ENCODE data around the gene TOM1.
A peak's percentile ranks its signal among the peaks of the same experiment; 100 is the strongest.

TOM1 gene

DNA sequence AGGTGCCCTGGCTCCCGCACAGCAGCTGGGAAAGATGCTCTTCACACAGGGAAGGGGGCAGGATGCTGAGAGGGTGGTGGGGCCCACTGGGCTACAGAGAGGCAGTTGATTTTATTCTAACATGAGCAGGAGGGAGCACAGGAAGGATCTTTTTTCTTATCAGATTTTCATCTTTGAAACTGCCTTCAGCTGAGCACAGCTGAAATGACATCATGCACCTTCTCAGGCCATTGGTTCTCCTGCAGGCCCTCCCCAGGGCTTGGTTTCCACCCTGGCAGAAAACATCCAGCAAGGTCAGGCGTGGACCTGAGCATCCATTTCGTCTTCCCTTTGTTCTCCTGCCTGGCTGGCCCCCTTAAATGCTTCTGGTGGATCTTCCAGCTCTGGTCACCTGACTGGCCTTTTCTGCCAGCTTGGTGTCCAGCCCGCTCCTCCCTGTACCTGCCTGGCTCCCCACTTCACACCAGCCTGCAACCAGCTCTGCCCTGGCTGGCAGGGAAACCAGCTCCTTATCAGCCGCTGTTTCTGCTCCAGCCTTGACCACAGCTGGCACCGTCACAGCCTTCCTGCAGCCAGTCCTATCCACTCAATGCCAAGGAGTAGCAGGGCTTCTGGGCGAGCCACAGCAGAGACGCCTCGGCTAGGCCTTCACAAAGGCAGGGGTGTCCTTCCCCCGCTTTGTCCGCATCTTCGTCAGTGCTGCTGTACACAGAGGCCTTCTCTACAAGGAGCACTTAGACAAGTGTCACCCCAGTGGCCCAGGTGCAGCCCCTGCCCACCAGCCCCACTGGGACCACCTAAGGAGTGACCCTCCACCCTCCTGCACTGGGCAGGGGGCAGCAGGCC is 36.5 kb downstream of the TOM1 start:
- Mint-ChIP-seq H3K9me3 (no peaks in the 10 kb centered on the region), H3K36me3 (ENCODE audit: low read depth) (peaks cover 20% of the 10 kb centered on the region)

DNA sequence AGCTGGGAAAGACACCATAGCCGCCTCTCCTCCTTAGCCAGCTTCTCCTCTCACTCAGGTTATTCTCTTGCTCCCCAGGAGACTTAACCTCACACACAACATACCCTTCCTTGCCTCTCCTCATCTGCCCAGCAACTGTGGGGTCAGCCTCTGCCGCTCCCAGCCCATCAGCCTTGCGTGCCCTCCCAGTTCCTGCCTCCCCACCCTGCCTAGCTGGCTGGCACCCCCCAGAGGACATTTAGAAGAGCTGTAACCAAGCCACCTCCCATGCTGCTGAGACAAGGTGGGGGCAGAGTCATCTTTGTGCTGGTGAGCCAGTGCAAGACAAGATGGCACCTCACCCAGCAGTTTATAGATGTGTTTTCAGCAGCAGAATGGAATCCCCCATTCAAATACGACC is 38.2 kb downstream of the TOM1 start:
- peaks cover 16% of the 10 kb centered on the region for H3K36me3 Mint-ChIP-seq (ENCODE audit: low read depth)
- no peaks in the 10 kb centered on the region for H3K9me3 Mint-ChIP-seq
- peak overlapping the region; percentile 49 for H3K27ac Mint-ChIP-seq
- no peak overlapping the region for H3K4me3 Mint-ChIP-seq
- peaks cover 25% of the 10 kb centered on the region for H3K4me1 Mint-ChIP-seq (ENCODE audit: low read depth)
- H3K27me3 Mint-ChIP-seq (ENCODE audit: low read depth): no peaks in the 10 kb centered on the region
- no peak for DNase-seq (ENCODE audit: low spot score)

More for the DNA sequence above, 36.5 kb downstream of the TOM1 start:
- Mint-ChIP-seq H3K27me3 (ENCODE audit: low read depth) (no peaks in the 10 kb centered on the region), H3K4me3 (peak overlapping the region; percentile 72), H3K27ac (peak overlapping the region; percentile 93), H3K4me1 (ENCODE audit: low read depth) (peaks cover 28% of the 10 kb centered on the region)
- DNase-seq (ENCODE audit: low spot score): no peak

DNA sequence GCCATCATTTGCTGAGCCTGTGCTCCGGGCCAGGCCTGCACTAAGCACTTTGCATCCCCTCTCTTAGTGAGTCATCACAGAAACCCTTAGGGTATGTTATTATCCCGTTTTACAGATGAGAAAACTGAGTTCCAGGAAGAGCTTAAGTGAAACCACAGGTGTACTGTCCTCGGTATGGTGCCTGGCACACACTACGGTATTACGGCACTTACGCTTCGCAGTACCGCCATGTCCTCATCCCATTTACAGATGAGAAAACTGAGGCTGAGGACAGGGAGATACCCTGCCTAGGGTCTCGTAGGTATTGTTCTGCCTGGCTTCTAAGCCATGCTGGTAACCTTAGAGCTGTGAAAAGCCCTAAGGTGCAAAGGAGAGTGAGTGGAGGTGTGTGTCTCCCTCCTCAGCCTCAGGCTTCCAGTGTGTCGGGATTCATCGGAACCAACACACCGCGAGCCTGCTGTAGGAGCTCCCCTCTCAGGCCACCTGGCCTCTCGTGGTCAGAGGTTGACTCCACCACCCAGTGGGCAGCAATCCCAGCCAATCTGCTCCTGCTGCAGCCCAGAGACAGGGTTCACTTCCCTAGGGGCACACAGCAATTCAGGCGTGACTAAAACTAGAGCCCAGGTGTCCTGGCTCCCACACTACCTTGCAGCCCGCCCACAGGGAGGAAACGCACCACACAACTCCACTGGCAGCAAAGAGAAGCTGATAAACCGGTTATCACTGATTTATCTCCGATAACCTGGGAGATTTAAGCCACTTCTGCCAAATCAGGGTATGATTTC is 41.6 kb downstream of the TOM1 start:
- H3K27me3 Mint-ChIP-seq (ENCODE audit: low read depth): no peaks in the 10 kb centered on the region
- DNase-seq (ENCODE audit: low spot score): no peak
- peaks cover 12% of the 10 kb centered on the region for H3K36me3 Mint-ChIP-seq (ENCODE audit: low read depth)
- no peaks in the 10 kb centered on the region for H3K9me3 Mint-ChIP-seq
- peaks cover 2% of the 10 kb centered on the region for H3K4me1 Mint-ChIP-seq (ENCODE audit: low read depth)
- H3K27ac Mint-ChIP-seq: no peak overlapping the region
- no peak overlapping the region for H3K4me3 Mint-ChIP-seq

DNA sequence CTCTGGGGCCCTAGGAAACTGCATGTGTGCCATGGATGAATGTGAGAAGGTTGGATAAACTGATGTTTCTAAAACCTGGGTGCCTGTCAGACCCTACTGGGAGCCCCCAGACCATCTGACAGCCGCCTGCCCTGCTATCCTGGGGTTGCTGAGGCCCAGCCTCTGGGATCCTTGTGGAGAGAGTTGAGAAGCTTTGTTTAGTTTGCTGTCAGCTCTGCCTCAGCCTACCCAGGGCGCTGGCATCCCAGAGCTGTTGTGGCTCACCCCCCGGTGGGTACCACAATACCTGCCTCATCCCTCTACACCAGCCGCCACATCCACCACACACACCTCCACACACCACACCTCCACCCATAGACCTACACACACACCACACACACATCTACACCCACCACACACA is 42.7 kb downstream of the TOM1 start:
- no peak for DNase-seq (ENCODE audit: low spot score)
- Mint-ChIP-seq H3K27ac (no peak overlapping the region), H3K4me3 (no peak overlapping the region), H3K9me3 (no peaks in the 10 kb centered on the region), H3K27me3 (ENCODE audit: low read depth) (no peaks in the 10 kb centered on the region), H3K4me1 (ENCODE audit: low read depth) (no peaks in the 10 kb centered on the region), H3K36me3 (ENCODE audit: low read depth) (peaks cover 12% of the 10 kb centered on the region)

DNA sequence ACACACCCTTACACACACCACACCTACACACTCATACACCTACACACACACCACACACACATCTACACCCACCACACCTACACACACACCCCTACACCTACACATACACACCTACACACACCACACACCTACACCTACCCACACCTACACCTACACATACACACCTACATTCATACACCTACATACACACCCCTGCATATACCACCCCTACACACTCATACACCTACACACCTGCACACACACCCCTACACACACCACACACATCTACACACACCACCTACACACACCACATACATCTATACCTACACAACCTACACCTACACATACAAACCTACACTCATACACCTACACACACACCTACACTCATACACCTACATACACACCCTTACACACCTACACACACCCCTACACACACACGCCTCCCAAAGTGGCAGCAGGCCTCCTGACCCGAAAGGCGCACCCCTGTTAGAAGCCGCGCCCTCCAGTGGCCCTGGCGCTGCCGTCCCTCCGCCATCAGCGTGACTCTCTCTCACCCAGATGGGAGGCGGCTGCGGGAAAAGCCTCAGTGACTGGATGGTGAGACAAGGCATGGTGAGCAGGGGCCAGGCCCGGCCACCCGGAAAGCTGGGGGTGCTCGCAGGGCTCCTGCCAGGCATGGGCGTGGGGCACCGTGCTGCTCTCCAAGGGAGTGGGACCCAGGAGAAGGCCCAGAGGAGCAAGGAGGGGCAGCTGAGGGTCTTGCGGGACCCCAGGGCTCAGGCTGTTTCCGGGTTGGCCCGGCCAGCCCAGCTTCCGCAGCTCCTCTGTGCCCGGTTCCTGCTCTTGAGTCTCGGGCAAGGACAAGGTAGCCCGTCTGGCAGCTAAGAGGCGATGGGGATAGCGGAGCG is 44.2 kb downstream of the TOM1 start:
- Mint-ChIP-seq H3K36me3 (ENCODE audit: low read depth) (peaks cover 6% of the 10 kb centered on the region), H3K9me3 (no peaks in the 10 kb centered on the region), H3K27ac (no peak overlapping the region), H3K4me1 (ENCODE audit: low read depth) (no peaks in the 10 kb centered on the region), H3K27me3 (ENCODE audit: low read depth) (no peaks in the 10 kb centered on the region), H3K4me3 (no peak overlapping the region)
- DNase-seq (ENCODE audit: low spot score): no peak

DNA sequence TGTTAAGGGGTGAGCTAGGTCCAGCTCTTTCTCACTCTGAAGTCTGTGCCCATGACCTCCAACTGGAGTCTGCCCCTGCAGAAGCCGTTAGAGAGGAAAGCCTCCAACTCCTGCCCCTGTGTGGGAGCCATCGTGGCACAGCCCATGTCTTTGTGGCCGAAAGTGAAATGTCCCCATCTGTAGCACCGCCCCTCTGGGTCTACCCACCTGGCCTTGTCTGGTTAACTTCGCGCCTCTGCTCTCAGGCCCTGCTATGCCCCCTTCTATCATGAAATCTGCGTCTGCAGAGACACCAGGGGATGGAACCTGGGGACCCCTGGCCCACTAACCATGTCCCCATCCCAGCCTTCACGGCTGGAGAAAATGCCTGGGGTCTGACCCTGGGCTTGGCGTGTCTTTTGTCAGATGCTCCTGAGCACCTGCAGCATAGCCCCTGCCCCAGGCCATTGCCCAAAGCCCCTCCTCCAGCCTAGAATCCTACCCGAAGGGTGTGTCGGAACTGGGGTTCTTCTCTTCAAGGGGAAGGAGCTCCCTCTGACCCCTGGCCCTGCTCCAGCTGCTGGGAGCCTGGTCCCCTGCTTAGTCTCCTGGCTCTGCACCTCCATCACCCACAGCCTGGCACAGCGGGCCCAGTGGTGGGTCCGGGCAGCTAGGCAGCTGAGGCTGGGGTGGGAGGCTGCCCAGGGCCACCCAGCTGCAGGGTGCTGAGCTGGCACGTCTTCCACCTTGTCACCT is 45.4 kb downstream of the TOM1 start:
- DNase-seq (ENCODE audit: low spot score): no peak
- H3K27ac Mint-ChIP-seq: no peak overlapping the region
- no peaks in the 10 kb centered on the region for H3K27me3 Mint-ChIP-seq (ENCODE audit: low read depth)
- H3K36me3 Mint-ChIP-seq (ENCODE audit: low read depth): peaks cover 3% of the 10 kb centered on the region
- H3K9me3 Mint-ChIP-seq: no peaks in the 10 kb centered on the region
- H3K4me3 Mint-ChIP-seq: no peak overlapping the region
- no peaks in the 10 kb centered on the region for H3K4me1 Mint-ChIP-seq (ENCODE audit: low read depth)

DNA sequence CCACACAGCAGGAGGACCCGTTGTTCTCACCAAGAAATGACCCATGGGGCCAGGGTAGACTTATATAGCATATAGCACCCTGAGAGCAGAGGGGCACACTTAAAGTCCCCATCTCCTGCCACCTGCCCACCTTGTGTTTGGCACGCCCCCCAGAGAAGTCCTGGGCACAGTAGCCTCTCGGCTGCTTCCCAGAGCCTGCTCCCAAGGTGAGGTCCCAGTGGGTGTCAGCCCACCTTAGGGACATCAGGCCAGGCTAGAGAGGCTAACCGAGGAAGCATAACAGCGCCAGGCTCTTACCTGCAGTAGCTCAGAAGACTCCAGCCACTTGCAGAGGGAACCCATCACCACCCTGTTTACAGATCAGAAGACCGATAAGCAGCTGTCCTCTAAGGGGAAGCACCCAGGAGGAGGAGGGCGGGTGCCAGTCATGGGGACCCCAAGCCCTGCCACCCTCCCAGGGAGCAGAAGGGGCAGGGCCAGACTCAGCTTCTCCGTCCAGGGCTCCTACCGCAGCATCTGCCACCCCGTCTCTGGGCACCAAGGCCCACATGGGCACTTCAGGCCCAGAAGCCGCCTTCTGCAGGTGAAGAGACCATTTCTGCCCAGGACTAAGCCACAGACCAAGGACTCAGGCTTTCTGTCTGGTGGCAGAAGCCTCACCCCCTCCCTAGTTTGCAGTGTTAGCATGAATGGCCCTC is 46.3 kb downstream of the TOM1 start:
- Mint-ChIP-seq H3K27ac (no peak overlapping the region), H3K36me3 (ENCODE audit: low read depth) (peaks cover under 1% of the 10 kb centered on the region), H3K4me3 (no peak overlapping the region), H3K27me3 (ENCODE audit: low read depth) (no peaks in the 10 kb centered on the region), H3K4me1 (ENCODE audit: low read depth) (peaks cover 2% of the 10 kb centered on the region), H3K9me3 (no peaks in the 10 kb centered on the region)
- no peak for DNase-seq (ENCODE audit: low spot score)

DNA sequence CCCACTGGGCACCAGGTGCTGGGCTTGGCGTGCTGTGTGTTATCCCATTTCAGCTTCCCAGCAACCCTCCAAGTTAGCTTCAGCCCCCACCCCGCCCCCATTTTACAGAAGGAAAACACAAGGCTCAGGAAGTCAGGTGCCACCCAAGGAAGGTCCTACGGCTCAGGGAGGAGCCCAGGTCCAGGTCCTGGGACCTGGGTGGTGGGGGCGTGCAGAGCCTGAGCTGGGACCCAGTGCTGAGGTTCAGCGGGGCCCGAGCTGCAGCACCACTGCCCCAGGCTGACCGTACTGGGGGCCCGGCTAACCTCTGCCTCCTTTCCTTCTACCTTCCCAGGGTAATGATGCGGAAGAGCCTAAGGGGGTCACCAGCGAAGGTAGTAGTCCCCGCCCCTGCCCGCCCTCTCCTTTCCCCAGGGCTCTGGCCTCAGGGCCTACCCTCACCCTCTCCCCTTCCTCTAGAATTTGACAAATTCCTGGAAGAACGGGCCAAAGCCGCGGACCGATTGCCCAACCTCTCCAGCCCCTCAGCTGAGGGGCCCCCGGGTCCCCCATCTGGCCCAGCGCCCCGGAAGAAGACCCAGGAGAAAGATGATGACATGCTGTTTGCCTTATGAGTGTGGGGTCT is 47.0 kb downstream of the TOM1 start:
- peaks cover 9% of the 10 kb centered on the region for H3K4me1 Mint-ChIP-seq (ENCODE audit: low read depth)
- H3K27me3 Mint-ChIP-seq (ENCODE audit: low read depth): peaks cover 6% of the 10 kb centered on the region
- H3K36me3 Mint-ChIP-seq (ENCODE audit: low read depth): no peaks in the 10 kb centered on the region
- H3K4me3 Mint-ChIP-seq: no peak overlapping the region
- no peak overlapping the region for H3K27ac Mint-ChIP-seq
- no peak for DNase-seq (ENCODE audit: low spot score)
- no peaks in the 10 kb centered on the region for H3K9me3 Mint-ChIP-seq

DNA sequence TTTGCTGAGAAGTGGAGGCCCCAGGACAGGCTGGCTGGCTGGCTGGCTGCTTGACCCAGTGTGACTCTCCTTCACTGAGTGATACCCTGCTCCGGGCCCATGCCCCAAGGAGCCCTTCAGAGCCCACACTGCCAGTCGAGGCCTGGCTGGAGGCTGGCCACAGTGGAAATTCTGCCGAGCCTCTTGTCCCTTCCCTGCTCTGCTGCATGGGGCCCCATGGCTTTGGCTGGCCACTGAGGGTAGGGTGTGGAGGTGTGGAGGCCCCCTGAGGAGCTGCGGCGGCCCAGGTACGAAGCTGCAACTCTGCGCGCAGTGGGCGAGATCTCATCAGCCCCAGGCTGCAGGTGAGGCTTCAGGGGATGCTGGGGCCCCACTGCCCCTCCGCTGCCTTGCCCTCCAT is 47.8 kb downstream of the TOM1 start:
- H3K4me1 Mint-ChIP-seq (ENCODE audit: low read depth): peaks cover 15% of the 10 kb centered on the region
- no peaks in the 10 kb centered on the region for H3K9me3 Mint-ChIP-seq
- no peak for DNase-seq (ENCODE audit: low spot score)
- H3K4me3 Mint-ChIP-seq: no peak overlapping the region
- H3K27ac Mint-ChIP-seq: no peak overlapping the region
- no peaks in the 10 kb centered on the region for H3K36me3 Mint-ChIP-seq (ENCODE audit: low read depth)
- peaks cover 6% of the 10 kb centered on the region for H3K27me3 Mint-ChIP-seq (ENCODE audit: low read depth)

DNA sequence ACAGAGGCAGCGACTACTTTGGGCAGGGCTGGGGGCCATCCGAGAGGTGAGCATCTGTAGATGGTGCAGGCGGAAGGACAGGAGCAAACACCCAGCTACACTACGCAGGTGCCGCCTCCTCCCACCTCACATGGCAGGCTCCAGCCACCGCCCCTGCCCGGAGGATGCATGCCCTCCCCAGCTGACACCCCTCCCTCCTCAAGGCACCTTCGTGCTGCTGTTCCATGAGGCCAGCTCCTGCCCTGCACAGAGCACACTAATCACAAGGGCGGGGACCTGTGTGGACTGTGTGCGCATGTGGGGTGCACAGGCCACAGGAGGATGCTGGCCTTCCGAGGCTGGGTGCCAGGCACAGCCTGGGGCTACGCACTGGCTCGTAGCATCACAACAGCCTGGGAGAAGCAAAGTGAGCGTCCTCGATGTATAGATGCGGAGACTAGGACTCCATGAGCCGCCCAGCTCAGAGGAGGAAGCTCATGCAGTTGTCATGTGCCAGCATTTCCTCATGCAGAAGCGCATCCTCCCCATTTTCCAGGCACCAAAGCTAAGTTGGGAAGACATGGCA is 48.4 kb downstream of the TOM1 start:
- Mint-ChIP-seq H3K4me1 (ENCODE audit: low read depth) (peaks cover 18% of the 10 kb centered on the region), H3K36me3 (ENCODE audit: low read depth) (no peaks in the 10 kb centered on the region), H3K4me3 (no peak overlapping the region), H3K9me3 (no peaks in the 10 kb centered on the region), H3K27ac (no peak overlapping the region), H3K27me3 (ENCODE audit: low read depth) (peaks cover 6% of the 10 kb centered on the region)
- DNase-seq (ENCODE audit: low spot score): no peak

DNA sequence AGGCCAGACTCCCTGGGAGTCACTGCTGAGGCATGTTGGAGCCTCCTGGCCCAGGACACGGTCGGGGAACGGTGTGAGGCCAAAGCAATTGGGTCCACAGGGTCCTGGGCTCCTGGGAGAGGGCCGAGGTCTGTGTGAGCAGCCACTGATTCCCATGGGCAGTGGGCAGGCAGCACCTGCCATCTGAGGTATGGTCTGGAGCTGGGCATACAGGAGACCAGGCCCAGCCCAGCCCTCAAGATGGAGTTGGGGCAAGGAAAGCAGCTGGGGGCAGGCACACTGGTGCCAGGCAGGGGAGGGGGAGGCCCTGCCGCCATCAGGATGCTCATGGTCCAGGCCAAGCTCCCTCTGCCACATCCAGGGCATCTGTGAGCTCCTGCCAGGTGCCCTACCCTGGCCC is 49.0 kb downstream of the TOM1 start:
- H3K4me1 Mint-ChIP-seq (ENCODE audit: low read depth): peaks cover 18% of the 10 kb centered on the region
- H3K9me3 Mint-ChIP-seq: no peaks in the 10 kb centered on the region
- no peak overlapping the region for H3K27ac Mint-ChIP-seq
- no peak for DNase-seq (ENCODE audit: low spot score)
- no peak overlapping the region for H3K4me3 Mint-ChIP-seq
- H3K27me3 Mint-ChIP-seq (ENCODE audit: low read depth): peaks cover 6% of the 10 kb centered on the region
- no peaks in the 10 kb centered on the region for H3K36me3 Mint-ChIP-seq (ENCODE audit: low read depth)

DNA sequence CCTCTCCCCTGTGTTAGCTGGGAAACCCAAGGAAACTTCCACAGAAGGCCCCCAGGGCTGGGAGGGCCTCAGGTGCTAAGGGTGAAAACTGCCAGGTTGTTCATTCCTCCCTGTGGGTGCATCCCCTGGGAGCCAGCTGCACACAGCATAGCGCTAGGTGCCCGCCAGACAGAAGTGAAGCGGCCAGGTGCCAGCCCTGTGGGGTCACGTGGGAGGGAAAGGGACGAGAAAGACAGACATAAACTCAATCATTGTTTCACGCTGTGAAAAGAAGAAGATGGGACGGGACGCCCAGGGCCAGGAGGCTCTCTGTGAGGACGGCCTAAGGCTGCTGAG is 49.6 kb downstream of the TOM1 start:
- H3K27me3 Mint-ChIP-seq (ENCODE audit: low read depth): peaks cover 6% of the 10 kb centered on the region

More for the DNA sequence above, 49.6 kb downstream of the TOM1 start:
- H3K4me3 Mint-ChIP-seq: no peak overlapping the region
- no peaks in the 10 kb centered on the region for H3K36me3 Mint-ChIP-seq (ENCODE audit: low read depth)
- no peak overlapping the region for H3K27ac Mint-ChIP-seq
- peaks cover 18% of the 10 kb centered on the region for H3K4me1 Mint-ChIP-seq (ENCODE audit: low read depth)
- DNase-seq (ENCODE audit: low spot score): no peak
- no peaks in the 10 kb centered on the region for H3K9me3 Mint-ChIP-seq
